M059J (cell line): ENCODE measurements around the gene SPAG4. TPM values are rescaled to one million over a fixed set of nuclear protein-coding genes. Genes with fewer than 3 reads are reported as not detected.

Source experiments
- DNase-seq: peaks from one replicate; pipeline ENCODE4 v3.0.0-alpha.2; 2012; ENCODE audit warnings: low read depth
- total RNA-seq: library from RNA; depleted of rRNA; stranded (reverse); fragments of >200 nt; shearing (Covaris generic); gene quantifications from 2 replicates; pipeline ENCODE4 v1.2.3, GENCODE V29; 2014

SPAG4 gene
- total RNA-seq, 1 experiment from 2014 or later = 36.1 TPM

- peak; percentile 33 for DNase-seq
These were observed 5.9 kb downstream of the SPAG4 start for GRCh38 chr20:35621560-35621946.

- no peak for DNase-seq
These were observed 10.2 kb downstream of the SPAG4 start for GRCh38 chr20:35625584-35626385.

- DNase-seq = no peak
These were observed 10.9 kb downstream of the SPAG4 start for GRCh38 chr20:35626386-35627001.

GRCh38 chr20:35627121-35627520 is 11.5 kb downstream of the SPAG4 start:
- DNase-seq = no peak

- no peak for DNase-seq
These were observed 14.0 kb downstream of the SPAG4 start for GRCh38 chr20:35629427-35630145.

DNA sequence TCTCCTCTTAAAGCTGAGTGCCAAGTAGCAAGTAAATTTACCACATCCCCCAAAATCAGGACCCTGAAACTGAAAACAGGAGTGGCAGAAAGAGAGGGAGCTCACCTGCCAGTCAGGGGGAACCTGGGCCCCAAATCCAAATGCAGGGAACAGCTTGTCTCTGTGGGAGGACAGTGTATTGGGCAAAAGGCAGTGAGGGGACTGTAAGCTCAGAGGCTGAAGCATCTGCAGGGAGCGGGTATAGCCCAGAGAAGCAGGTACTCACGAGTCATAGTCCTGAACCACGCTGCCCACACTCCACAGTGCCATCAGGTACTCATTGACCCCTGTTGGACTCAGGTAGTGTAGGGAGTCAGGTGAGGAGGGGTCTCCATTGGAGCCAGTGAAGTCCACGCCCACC is 15.0 kb downstream of the SPAG4 start:
- no peak for DNase-seq

- DNase-seq = no peak
These were observed 17.0 kb downstream of the SPAG4 start for GRCh38 chr20:35632539-35633115.

GRCh38 chr20:35635652-35636051 is 20.0 kb downstream of the SPAG4 start:
- no peak for DNase-seq

DNA sequence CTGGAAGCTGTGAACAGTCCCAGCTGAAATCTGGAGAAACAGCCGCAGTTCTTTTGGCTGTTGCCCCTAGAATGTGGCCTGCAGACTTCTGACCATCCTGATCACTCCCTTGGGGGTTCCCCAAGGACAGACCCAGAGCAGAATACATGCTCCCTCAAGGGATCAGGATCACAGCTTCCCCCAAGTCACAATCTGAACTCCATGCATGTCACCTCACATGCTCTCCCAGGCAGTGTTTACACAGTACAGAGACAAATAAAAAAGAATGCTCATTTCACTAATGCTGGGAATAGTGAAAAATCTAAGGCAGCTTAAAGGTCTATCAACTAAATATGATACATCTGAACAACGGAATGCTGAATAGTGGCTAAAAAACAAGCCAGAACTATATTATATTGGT is 20.5 kb downstream of the SPAG4 start:
- DNase-seq = no peak

DNA sequence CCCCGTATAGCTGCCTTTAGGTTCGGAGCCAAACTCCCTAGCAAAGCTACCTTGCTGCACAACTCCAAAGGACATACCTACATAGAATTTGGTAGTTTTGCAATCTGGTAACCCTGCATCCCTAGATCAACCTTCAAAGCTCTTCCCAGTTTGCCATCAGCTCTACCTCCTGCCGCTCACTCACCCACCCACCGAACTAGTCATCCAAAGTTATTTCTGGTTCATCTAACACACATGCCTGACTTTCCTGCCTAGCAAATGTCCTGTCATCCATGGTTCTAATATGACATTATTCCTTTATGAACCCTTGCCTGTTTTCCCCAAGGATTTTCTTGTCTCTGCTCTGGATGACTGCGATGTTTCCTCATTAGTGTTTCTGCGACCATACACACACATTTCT is 21.6 kb downstream of the SPAG4 start:
- no peak for DNase-seq

DNA sequence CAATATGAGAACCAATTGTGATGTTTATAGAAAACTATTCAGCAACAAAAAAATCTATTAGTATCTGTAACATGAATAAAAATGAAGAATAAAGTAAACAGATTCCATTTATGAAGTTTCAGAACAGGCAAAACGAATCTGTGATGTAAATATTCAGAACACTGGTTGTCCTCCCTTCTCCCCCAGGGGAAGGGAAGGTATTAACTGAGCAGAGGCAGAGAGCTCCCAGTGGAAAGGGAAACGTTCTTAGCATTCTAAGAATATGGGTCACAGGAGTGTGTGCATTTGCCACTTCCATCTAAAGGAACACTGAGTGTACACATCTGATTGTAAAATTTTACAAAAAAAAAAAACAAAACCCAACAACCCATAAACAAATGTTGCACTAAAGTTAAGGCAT is 23.1 kb downstream of the SPAG4 start:
- DNase-seq = no peak

- DNase-seq = no peak
These were observed 25.1 kb downstream of the SPAG4 start for GRCh38 chr20:35640724-35641123.

DNA sequence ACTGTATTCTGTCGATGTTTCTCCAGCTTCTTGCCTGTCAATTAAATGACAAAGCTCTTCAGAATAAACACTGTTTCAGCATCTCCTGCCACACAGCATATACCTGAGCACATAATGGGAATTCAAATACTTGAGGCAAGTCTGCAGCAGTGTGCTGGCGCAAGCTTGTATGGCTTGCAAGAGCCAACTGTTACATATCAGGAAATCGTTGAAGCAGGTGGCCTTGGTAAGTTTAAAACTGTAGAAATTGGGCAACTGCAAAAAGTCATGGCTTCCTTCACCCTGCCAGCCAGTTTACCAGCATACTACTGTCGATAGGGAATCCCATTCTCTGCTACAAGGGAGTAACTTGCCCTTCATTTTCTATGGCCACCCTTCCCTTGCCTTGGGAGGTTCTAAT is 26.1 kb downstream of the SPAG4 start:
- DNase-seq = no peak

- DNase-seq = no peak
These were observed 27.4 kb downstream of the SPAG4 start for GRCh38 chr20:35643045-35643444.

- DNase-seq = no peak
These were observed 29.2 kb downstream of the SPAG4 start for GRCh38 chr20:35644806-35645205.

GRCh38 chr20:35648836-35649235 is 33.2 kb downstream of the SPAG4 start:
- peak; percentile 64 for DNase-seq

DNA sequence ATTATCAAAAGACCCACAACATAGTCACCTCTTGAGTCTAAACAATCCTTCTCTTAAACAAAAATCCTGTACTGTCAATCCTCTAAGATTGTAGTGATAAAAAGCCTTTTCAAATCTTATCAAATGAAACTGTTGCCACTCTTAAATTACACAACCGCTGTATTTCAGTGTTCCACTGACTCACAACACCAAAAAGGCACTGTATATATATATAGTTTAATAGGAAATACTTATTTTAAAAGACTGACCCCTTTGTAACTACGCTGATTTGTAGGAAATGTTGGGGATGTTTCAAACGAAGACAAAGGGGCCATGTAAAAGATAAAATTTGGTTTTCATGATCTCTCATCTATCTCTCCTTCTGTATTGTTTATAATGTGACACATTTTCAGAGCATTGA is 35.0 kb downstream of the SPAG4 start:
- no peak for DNase-seq

- no peak for DNase-seq
These were observed 36.3 kb downstream of the SPAG4 start for GRCh38 chr20:35651958-35652357.

DNA sequence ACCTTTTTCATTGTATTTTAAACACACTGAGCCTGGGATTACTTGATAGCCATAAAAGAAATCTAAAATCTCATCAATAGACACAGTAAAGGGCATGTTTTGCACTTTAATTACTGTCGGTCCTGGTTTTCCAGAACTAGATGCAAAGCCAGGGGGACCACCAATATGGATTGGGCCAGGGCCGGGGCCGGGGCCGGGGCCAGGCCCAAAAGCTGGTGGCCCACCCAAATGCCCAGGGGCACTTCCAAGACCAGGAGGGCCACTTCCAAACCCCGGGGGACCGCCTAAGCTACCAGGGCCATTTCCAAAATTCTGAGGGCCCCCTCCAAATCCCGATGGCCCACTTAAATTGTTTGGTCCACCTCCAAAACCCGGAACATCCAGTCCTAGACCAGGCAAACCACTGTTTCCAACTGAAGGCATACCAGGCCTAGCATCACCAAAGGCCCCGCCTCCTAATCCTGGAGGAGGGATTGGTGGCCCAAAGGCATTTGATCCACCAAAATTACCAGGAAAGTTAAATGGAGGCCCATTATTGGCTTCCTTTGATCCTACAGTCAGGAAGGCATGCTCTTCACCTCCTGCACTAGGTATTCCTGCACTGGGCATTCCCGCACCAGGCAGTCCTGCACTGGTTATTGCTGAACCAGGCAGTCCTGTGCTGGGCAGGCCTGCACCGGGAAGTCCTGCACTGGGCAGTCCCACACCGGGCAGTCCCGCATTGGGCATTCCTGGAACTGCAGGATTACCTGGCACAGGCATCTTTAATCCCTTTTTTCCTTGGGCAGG is 37.2 kb downstream of the SPAG4 start:
- DNase-seq = no peak

- DNase-seq = no peak
These were observed 37.8 kb downstream of the SPAG4 start for GRCh38 chr20:35653430-35653734.

DNA sequence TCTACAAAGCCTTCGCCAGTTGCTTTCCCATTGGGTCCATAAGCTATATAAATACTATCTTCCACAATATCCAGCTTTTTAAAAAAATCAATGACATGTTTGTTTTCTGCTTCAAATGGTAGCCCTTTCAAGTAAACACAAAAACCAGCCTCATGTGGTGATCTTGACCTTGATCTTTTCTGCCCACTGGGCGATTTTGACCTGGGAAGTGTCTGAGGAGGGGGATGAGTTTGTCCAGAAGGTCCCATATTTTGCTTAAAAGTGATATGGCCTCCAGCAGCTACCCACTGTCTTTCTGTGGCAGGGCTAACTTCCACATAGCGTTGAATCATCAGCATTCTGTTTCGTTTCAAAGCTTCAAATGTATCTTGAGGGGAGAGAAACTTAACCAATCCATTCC is 38.3 kb downstream of the SPAG4 start:
- DNase-seq = no peak

GRCh38 chr20:35654415-35654814 is 38.8 kb downstream of the SPAG4 start:
- no peak for DNase-seq
